DMS53 (cell line): ENCODE results near the gene HTD2.

ENCODE experiments used
- DNase-seq: peaks from one replicate; lab custom pipeline; 2025; lab: John Stamatoyannopoulos, UW

The HTD2 gene

GRCh38 chr3:58292866-58293265, 13.5 kb upstream of the HTD2 start:
- DNase-seq = no peak

- no peak for DNase-seq
Observed at GRCh38 chr3:58293516-58293915, 12.8 kb upstream of the HTD2 start.

- DNase-seq = no peak
Observed at GRCh38 chr3:58296269-58296668, 10.1 kb upstream of the HTD2 start.

GRCh38 chr3:58296843-58297242, 9.5 kb upstream of the HTD2 start:
- no peak for DNase-seq

- no peak for DNase-seq
Observed at GRCh38 chr3:58298190-58298589, 8.1 kb upstream of the HTD2 start.

GRCh38 chr3:58299075-58299474, 7.2 kb upstream of the HTD2 start:
- no peak for DNase-seq

GRCh38 chr3:58299839-58300516, 6.3 kb upstream of the HTD2 start:
- peak; percentile 13 for DNase-seq

- peak; percentile 53 for DNase-seq
Observed at GRCh38 chr3:58307639-58308215, 1.4 kb downstream of the HTD2 start.

GRCh38 chr3:58308728-58309127, 2.4 kb downstream of the HTD2 start:
- DNase-seq = peak; percentile 2

GRCh38 chr3:58317811-58318210, 11.5 kb downstream of the HTD2 start:
- DNase-seq = no peak

- DNase-seq = no peak
Observed at GRCh38 chr3:58321791-58322190, 15.5 kb downstream of the HTD2 start.

GRCh38 chr3:58322793-58323192, 16.5 kb downstream of the HTD2 start:
- DNase-seq = no peak

GRCh38 chr3:58323529-58324390, 17.4 kb downstream of the HTD2 start:
- DNase-seq = no peak

GRCh38 chr3:58324391-58325390, 18.4 kb downstream of the HTD2 start:
- DNase-seq = no peak

GRCh38 chr3:58325525-58325992, 19.2 kb downstream of the HTD2 start:
- no peak for DNase-seq

- no peak for DNase-seq
Observed at GRCh38 chr3:58326267-58326900, 20.1 kb downstream of the HTD2 start.

- DNase-seq = no peak
Observed at GRCh38 chr3:58329150-58329921, 23.0 kb downstream of the HTD2 start.

- no peak for DNase-seq
Observed at GRCh38 chr3:58329922-58330413, 23.6 kb downstream of the HTD2 start.

GRCh38 chr3:58331593-58332152, 25.4 kb downstream of the HTD2 start:
- no peak for DNase-seq
